NCI-H187 treated with DMSO at 0.1 percent for 48 hours (cell line): ENCODE results near the gene SPSB4.

Source experiments
- DNase-seq: peaks from one replicate; lab custom pipeline; 2025; lab: John Stamatoyannopoulos, UW

SPSB4 gene

GRCh38 chr3:141076036-141076773 lies 25.1 kb downstream of the SPSB4 start:
- DNase-seq = no peak

- no peak for DNase-seq
These were observed 25.8 kb downstream of the SPSB4 start for GRCh38 chr3:141076797-141077571.

DNA sequence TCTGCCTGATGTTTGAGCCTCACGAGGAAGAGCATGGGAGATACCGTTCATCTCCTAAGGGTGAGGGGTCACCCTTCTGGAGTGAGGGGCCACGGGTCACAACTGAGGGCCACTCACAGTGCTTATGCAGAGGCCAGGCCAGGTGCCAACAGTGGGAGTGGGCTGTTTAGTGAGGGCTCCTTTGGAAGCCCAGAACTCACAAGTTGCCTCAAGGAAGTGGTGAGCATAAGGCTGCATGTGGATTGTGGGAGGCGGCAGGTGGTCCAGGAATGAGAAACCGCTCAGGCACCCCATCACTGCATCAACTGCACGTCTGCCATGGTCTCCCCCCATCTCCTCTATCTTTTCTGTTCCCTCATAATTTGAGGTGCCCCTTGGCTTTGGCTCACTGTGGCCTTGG lies 26.5 kb downstream of the SPSB4 start:
- no peak for DNase-seq

- DNase-seq = no peak
These were observed 27.1 kb downstream of the SPSB4 start for GRCh38 chr3:141078200-141078599.

DNA sequence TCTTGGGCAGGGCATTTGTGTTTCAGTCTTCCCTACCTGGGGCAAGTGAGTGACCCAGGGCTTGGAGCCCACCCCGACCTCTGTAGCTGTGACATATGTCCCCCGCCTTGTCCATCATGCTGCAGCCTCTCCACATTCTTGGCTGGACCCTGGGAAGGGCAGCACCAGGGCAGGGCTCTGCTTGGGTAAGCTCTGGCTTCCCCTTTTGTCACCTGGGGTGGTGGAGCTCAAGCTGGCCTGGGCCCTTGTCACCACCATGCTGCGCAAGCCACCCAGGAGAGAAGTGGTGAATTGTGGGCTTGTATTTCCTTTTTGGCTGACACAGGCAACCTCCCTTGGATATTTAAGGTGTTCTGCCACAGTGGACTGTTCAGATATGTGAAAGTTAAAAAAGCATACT lies 29.3 kb downstream of the SPSB4 start:
- no peak for DNase-seq

DNA sequence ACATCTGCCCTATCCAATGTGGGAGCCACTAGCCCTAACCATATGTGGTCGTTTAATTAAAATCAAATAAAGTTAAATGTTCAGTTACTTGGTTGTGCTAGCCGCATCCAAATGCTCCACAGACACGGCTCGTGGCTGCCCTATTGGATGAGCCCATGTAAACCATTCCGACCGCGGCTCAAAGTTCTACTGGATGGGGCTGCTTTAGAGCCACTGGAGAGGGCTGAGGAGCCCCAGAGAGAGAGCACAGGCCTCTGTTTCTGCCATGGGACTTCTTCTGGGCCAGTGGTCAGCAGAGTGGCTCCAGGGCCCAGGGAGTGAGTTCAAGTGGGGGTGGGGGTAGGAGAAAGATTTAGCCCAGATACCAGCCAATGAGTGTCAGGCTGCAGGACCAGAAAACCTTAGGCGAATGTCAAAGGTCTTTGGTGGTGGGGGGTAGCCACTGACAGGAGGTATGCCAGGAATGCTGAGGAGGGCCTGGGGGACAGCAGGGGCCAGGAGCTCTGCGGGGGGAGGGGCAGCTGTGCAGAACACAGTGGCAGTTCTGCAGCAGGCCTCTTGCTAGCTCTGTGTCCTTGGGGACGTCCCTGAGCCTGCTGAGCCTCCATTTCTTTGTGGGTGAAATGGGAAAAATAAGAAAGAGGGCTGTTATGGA lies 30.1 kb downstream of the SPSB4 start:
- no peak for DNase-seq

DNA sequence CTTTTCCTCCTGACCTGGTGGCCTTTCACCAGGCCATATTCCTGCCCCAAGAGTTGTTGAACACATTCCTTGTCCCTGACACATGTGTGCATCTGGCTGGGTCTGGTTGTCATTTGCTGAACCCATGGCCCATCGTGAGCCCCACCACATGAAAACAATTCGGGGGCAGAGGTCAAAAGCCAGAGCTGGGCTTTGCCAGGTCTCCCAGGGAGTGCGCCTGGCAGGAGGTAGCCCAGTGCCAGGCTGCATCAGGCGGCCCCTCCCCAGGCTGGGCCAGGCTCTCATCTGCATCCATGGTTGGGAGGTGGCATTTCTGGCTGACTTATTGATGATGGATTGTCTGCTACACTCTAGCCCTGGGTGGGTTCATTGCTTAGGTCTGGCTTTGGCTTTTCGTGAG lies 30.9 kb downstream of the SPSB4 start:
- DNase-seq = no peak

DNA sequence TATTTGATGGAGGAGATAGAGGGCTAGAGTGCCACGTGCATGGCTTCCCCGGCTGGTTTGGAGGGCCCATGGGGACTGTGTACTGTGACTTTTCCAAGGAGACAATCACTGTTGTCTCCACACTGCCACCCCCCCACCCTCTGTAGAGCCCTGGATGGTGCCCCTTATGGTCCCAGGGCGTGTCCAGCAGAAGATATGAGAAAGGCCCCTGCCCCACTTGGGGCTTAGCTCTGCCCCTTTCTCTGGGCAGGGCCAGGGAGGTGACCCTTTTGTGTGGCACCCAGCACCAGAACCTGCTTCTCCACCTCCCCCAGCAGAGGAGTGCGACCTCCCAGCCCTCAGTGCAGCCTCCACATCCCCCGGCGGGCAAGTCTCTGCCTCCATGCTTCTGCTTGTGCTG lies 32.1 kb downstream of the SPSB4 start:
- no peak for DNase-seq

- no peak for DNase-seq
These were observed 32.9 kb downstream of the SPSB4 start for GRCh38 chr3:141083836-141084649.

DNA sequence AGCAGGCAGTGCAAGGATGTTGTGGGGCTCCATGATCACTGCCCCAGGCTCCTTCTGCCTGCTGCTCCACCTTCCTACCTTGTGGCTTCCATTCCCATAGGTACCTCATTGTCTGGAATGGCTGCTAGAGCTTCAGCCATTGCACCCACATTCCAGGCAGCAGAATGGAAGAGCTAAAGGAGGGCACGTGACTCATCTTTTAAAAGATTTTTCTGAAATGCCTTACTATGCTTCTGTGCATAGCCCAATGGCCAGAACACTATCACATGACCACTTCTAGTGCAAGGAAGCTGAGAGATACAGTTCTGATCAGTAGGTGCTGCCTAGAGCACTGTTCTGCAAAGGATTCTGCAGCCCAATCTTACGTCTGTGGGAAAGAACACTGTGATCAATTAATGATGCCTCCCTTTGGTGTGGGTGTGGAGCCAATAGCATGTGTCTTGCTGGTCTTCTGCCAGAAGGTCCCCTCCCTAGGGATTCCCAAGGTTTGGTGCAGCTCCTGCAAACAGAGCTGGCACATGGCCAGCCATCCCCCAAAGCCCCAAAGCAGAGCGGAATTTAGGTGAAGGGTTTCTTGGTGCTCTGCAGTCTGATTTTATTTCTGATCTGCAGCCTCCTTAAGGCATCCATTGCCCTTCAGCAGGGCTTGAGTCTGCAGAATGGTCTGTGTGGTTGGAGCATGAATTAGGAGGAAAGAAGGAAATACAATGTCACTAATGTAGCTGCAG lies 34.4 kb downstream of the SPSB4 start:
- no peak for DNase-seq

DNA sequence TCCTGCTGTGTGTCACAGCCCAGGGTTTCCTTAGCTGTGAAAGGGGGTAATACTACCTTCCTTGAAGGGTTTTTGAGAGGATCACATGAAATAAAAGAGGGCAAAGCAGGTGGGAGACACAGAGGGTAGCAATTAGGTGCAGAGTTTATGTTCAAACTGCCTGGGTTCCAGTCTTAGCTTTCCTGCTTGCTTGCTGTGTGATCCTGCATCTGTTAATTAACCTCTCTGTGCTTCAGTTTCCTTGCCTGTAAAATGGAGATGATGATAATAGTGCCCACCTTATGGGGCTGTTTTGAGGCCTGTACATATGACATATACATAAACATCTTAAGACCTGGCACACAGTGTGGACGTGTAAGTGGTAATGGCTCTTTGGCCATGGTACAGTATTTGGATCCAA lies 35.0 kb downstream of the SPSB4 start:
- DNase-seq = no peak

DNA sequence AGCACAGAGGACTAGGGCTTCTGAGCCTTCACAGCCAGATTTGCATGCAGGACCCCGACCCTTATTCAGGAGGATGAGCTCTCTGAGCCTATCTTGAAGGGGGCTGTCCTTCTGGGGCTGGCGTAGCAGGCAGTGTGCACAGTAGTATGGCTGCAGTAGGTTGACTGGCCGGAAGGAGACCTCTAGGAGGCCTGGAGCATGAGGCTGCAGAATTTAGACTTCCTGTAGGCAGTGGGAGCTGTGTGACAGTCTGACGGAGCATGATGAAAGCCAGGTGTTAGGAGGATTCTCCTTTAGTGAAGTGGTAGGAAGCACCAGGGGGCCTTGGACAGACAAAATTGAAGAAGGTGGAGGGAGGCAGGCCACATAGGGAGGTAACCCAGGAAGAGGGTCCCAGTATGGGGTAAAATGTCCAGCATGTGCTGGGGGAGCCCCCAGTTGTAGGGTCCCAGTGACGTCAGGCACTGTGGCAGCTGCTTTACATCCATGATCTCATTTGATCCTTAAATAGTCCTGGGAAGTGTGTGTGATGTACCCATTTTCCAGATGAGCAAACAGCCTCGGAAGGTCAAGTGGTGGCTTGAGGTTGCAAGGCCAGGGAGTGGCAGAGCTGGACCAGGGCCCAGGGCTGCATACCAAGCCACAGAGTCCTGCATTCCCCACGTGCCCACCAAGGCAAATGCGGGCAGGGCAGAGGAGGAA lies 36.1 kb downstream of the SPSB4 start:
- DNase-seq = no peak

GRCh38 chr3:141087778-141088130 lies 36.6 kb downstream of the SPSB4 start:
- no peak for DNase-seq

- no peak for DNase-seq
These were observed 38.4 kb downstream of the SPSB4 start for GRCh38 chr3:141089339-141090152.

GRCh38 chr3:141091426-141091825 lies 40.3 kb downstream of the SPSB4 start:
- DNase-seq = no peak

- DNase-seq = no peak
These were observed 41.5 kb downstream of the SPSB4 start for GRCh38 chr3:141092663-141093062.

GRCh38 chr3:141093397-141093796 lies 42.2 kb downstream of the SPSB4 start:
- no peak for DNase-seq

- DNase-seq = no peak
These were observed 43.0 kb downstream of the SPSB4 start for GRCh38 chr3:141093971-141094684.

- no peak for DNase-seq
These were observed 43.8 kb downstream of the SPSB4 start for GRCh38 chr3:141094790-141095545.
